Lower leg skin (tissue), 4 donors: ENCODE results near the gene PACSIN3. TPM values are rescaled to one million over a fixed set of nuclear protein-coding genes. Genes with fewer than 3 reads are reported as not detected.
"Not testable (repeated sequence)": the region's sequence is repeated elsewhere in the genome, so short reads cannot be mapped to it uniquely, and the experiment has no call there.

Experiments used
- DNase-seq, 2 donors: peaks; one replicate each; pipeline ENCODE4 v3.0.0-alpha.2; 2019; ENCODE audit warnings: low spot score in 2 of 2
- H3K4me3 ChIP-seq: fragments of 200-600 bp; sonication (generic); 2 replicates; pipeline ENCODE4 v1.5.1; 2017; ENCODE audit warnings: mild to moderate bottlenecking, low read depth; ENCODE audit not compliant: poor library complexity, severe bottlenecking
- POLR2A ChIP-seq, 2 donors: fragments of 450-650 bp; IDR thresholded peaks; one replicate each; pipeline ENCODE4 v1.6.1; 2016 to 2017; ENCODE audit warnings: antibody characterized with exemption in 2 of 2, mild to moderate bottlenecking in 1 of 2, moderate library complexity in 1 of 2
- WGBS, 2 donors: methylation state at CpG; one replicate each; pipeline ENCODE4 v1.1.5; 2018; 5-methylcytosine and 5-hydroxymethylcytosine counted together
- intact Hi-C: fragments of 100-400 bp; cut with DNase I; formaldehyde crosslinking; loops from one replicate; pipeline ENCODE4 v1.15.0; 2023; ENCODE audit warnings: low total_unique reads
- total RNA-seq, 4 donors: library from RNA; depleted of rRNA; stranded (reverse); fragments of >200 nt; gene quantifications; one replicate each; pipeline ENCODE4 v1.1.0, GENCODE V29; 2016
- TF ChIP-seq, protein P1 (sequence below), 3 donors: fragments of 450-650 bp; IDR thresholded peaks; one replicate each; pipeline ENCODE4 v1.5.1; 2016; ENCODE audit warnings: antibody characterized with exemption in 3 of 3, mild to moderate bottlenecking in 3 of 3, moderate library complexity in 2 of 3

PACSIN3 gene
- total RNA-seq, 4 donors from 2014 or later: 47.7 to 73.5 (median 58.4) TPM

DNA sequence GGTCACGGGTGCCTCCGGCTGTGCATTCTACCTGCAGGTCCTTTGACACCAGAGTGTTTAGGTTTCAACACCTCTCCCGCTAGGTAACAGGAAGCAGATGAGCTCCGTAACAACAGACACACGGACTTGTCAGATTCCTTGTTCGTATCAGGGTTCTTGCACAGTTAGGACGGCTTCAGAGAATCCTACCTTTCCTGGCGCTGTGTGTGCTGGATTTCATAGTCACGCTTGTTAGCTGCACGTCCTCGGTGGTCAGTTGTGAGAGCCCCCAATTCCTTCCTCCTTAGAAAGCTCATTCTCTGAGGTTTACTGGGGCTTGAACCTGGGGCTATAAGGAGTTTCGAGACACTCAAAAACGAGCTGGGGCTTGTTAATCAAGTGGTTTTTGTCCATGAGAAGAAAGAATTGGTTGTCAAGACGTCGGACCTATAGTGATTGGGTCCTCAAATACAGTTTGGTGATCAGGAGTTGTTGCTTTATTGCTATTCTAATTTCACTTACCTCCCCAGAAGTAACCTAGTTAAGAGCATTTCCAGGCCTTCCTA, 29.2 kb upstream of the PACSIN3 start:
- no peak for DNase-seq
- no peak for TF ChIP-seq POLR2A (IDR thresholded peaks at IDR 0.05)
- TF ChIP-seq, protein P1, sequence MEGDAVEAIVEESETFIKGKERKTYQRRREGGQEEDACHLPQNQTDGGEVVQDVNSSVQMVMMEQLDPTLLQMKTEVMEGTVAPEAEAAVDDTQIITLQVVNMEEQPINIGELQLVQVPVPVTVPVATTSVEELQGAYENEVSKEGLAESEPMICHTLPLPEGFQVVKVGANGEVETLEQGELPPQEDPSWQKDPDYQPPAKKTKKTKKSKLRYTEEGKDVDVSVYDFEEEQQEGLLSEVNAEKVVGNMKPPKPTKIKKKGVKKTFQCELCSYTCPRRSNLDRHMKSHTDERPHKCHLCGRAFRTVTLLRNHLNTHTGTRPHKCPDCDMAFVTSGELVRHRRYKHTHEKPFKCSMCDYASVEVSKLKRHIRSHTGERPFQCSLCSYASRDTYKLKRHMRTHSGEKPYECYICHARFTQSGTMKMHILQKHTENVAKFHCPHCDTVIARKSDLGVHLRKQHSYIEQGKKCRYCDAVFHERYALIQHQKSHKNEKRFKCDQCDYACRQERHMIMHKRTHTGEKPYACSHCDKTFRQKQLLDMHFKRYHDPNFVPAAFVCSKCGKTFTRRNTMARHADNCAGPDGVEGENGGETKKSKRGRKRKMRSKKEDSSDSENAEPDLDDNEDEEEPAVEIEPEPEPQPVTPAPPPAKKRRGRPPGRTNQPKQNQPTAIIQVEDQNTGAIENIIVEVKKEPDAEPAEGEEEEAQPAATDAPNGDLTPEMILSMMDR (IDR thresholded peaks at IDR 0.05): no peak
- peak overlapping the region; percentile 65 for H3K4me3 ChIP-seq
- intact Hi-C loops: no loop called here
- WGBS, 2 donors: 0 to 1% methylated on average over 12 to 13 of the region's 15 CpGs

DNA sequence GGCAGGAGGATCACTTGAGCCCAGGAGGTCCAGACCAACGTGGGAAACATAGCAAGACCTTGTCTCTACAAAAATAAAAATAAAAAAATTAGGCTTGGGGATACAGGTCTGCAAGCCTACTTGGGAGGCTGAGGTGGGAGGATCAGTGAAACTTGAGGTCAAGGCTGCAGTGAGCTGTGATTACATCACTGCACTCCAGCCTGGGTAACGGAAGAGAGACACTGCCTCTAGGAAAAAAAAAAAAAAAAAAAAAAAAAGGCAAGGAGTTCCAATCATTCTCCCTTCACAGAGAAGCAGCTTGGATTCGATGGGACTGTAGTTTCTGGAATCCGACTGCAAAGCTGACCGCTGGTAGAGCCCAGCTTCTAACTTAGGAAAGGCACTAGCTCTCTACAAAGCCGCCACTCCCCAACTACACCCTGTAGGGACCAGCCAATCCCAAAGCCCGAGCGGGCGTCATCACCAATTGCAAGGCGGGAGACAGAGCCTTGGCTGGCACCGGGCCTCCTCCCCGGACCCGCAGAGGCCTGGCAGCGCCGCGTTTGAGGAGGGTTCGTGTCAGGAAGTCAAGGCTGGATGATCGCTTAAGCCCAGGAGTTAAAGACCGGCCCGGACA, 27.8 kb upstream of the PACSIN3 start:
- intact Hi-C loops: no loop called here
- 5 to 12% methylated on average over 20 of the region's 20 CpGs for WGBS, 2 donors

DNA sequence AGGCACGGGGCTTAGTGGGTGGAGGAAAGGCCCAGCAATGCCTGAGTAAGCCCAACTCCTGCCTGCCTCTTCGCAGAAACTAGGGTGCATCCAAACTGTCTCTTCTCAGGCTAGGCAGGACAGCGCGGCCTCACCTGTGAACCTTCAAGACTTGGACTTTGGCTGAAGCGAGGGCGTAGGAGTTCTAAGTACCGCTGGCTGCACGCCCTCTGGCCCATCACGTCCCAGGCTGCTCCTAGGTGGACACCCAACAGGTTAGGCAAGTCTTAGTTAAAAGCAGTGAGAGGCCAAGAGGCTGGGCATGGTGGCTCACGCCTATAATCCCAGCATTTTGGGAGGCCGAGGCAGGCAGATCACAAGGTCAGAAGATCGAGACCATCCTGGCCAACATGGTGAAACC, 26.7 kb upstream of the PACSIN3 start:
- WGBS, 2 donors: 66 to 67% methylated on average over 12 of the region's 12 CpGs
- no peak for DNase-seq
- H3K4me3 ChIP-seq: no peak overlapping the region
- TF ChIP-seq, protein P1 (IDR thresholded peaks at IDR 0.05): no peak
- no peak for TF ChIP-seq POLR2A (IDR thresholded peaks at IDR 0.05)
- intact Hi-C loops: no loop called here

More for the DNA sequence above, 27.8 kb upstream of the PACSIN3 start:
- DNase-seq: peak; percentile 92 to 99
- peak overlapping the region; percentile 29 for H3K4me3 ChIP-seq
- TF ChIP-seq POLR2A (IDR thresholded peaks at IDR 0.05): peak in 1 of 2 donors; percentile 24
- TF ChIP-seq, protein P1 (IDR thresholded peaks at IDR 0.05): no peak

DNA sequence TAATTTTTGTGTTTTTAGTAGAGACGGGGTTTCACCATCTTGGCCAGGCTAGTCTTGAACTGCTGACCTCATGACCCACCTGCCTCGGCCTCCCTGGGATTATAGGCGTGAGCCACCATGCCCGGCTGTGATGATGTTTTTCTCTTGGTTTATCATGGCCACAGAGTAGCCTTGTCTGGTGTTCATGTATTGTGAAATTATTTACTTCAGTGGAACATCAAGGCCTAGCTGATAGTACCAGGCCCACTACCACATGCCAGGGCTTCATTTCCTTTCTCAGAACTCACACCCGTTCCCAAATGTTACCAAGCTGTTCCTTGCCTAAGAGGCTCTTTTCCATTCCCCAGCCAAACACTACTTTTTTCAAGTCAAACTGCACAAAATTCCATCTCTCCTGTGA, 22.4 kb upstream of the PACSIN3 start:
- no peak for DNase-seq
- no peak overlapping the region for H3K4me3 ChIP-seq
- TF ChIP-seq, protein P1 (IDR thresholded peaks at IDR 0.05): no peak
- TF ChIP-seq POLR2A (IDR thresholded peaks at IDR 0.05): no peak
- 92 to 93% methylated on average over 5 of the region's 5 CpGs for WGBS, 2 donors
- intact Hi-C loops: no loop called here

- WGBS, 2 donors: 97% methylated on average over 13 of the region's 13 CpGs
- DNase-seq, intact Hi-C loops, H3K4me3 ChIP-seq: not testable (repeated sequence)
Measured at GRCh38 chr11:47208008-47208552, 21.8 kb upstream of the PACSIN3 start.

DNA sequence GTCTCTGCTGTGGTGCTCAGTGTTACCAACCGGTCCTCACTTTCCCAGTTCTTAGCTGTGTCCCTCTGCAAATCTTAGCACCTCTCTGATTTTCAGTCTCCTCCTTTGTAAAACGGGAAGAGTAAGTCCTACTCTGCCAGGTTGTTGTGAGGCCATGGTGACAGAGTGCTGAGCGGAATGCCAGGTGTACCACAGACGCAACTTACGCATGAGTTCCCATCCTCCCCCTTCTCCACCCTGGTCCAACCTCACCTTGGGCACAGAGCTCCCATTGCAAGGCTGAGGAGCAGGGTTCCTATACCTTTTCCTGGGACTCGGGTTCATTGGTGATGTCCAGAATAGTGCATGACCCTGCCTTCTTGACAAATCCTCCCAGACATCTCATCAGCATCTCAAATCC, 21.2 kb upstream of the PACSIN3 start:
- no peak overlapping the region for H3K4me3 ChIP-seq
- intact Hi-C loops: no loop called here
- no peak for DNase-seq
- TF ChIP-seq, protein P1 (IDR thresholded peaks at IDR 0.05): no peak
- TF ChIP-seq POLR2A (IDR thresholded peaks at IDR 0.05): no peak
- 76 to 83% methylated on average over 6 of the region's 6 CpGs for WGBS, 2 donors

DNA sequence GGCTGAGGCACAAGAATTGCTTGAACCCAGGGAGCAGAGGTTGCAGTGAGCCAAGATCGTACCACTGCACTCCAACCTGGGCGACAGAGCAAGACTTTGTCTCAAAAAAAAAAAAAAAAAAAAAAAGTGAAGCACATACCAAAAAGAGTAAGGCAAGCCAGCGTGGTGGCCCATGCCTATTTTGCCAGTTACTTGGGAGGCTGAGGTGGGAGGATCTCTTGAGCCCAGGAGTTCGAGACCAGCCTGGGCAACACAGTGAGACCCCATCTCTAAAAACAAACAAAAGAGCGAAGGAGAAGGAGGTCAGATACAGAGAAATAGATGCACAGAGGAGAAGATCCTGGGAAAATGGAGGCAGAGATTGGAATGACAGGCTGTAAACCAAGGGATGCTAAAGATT, 20.3 kb upstream of the PACSIN3 start:
- 92 to 97% methylated on average over 5 of the region's 5 CpGs for whole genome bisulfite sequencing, 2 donors
- DNase-seq, H3K4me3 ChIP-seq, intact Hi-C loops: not testable (repeated sequence)
